ENCODE data around the gene CABP7. TPM values are rescaled to one million over a fixed set of nuclear protein-coding genes. Genes with fewer than 3 reads are reported as not detected.

Gene CABP7
- total RNA-seq, 1 donor from 2014 or later: not detected

DNA sequence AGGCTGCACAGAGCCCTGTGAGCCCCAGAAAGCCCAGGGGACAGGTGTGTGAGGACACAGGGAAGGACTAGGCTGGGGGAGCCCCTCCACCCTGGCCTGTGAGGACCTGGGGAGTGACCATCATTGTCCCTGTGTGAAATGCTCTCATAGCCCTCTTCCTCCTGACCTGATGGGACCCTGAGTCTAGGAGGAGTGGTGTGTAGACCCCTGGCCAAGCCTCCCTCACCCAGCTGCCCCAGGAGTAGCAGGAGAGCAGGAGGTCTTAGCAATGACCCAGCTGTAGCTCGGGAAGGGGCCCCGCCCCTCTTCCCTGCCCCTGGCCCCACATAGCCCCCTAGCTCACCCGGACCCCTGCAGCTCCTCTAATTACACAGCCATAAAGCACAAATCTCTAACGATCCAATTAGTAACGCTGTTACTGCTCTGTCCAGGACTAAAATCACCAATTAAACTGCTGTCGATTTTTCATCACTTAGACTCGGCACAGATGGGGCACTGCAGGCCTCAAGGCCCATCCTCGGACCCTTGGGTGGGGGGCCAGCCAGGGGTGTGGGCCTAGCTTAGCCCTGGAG, 6.6 kb upstream of the CABP7 start:
- Histone ChIP-seq H3K4me1 (no peaks in the 10 kb centered on the region), H3K9me3 (no peaks in the 10 kb centered on the region), H3K27me3 (peaks cover 26% of the 10 kb centered on the region), H3K4me3 (no peak overlapping the region), H3K27ac (no peak overlapping the region), H3K36me3 (no peaks in the 10 kb centered on the region)
- TF ChIP-seq, protein P1, sequence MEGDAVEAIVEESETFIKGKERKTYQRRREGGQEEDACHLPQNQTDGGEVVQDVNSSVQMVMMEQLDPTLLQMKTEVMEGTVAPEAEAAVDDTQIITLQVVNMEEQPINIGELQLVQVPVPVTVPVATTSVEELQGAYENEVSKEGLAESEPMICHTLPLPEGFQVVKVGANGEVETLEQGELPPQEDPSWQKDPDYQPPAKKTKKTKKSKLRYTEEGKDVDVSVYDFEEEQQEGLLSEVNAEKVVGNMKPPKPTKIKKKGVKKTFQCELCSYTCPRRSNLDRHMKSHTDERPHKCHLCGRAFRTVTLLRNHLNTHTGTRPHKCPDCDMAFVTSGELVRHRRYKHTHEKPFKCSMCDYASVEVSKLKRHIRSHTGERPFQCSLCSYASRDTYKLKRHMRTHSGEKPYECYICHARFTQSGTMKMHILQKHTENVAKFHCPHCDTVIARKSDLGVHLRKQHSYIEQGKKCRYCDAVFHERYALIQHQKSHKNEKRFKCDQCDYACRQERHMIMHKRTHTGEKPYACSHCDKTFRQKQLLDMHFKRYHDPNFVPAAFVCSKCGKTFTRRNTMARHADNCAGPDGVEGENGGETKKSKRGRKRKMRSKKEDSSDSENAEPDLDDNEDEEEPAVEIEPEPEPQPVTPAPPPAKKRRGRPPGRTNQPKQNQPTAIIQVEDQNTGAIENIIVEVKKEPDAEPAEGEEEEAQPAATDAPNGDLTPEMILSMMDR (IDR thresholded peaks at IDR 0.05): no peak
- intact Hi-C loops (cut with DNase I): no loop called here
- no peak for ATAC-seq
- no peak for DNase-seq

DNA sequence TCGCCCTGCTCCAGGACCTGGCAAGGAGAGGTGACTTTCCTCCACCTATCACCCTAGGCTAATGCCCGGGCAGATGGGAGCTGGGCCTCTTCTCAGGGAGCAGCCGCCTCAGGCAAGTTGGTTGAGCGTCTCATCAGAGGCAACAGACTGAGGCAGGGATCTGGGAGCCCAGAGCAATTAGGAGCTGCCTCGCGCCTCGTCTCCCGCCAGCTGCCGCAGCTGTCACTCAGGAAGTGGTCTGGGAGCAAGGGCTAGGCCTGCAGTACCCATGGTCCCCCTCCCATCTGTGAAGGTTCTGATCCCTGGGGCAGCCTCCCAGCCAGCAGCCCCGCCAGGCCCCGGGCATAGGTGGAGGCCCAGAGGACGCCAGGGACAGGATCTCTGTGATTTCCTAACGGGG, 4.6 kb upstream of the CABP7 start:
- TF ChIP-seq, protein P1 (IDR thresholded peaks at IDR 0.05): no peak
- intact Hi-C loops (cut with DNase I): no loop called here
- H3K27me3 ChIP-seq: peaks cover 40% of the 10 kb centered on the region
- H3K9me3 ChIP-seq: no peaks in the 10 kb centered on the region
- no peaks in the 10 kb centered on the region for H3K4me1 ChIP-seq
- DNase-seq: no peak
- no peak overlapping the region for H3K27ac ChIP-seq
- no peak overlapping the region for H3K4me3 ChIP-seq
- no peak for ATAC-seq
- no peaks in the 10 kb centered on the region for H3K36me3 ChIP-seq

DNA sequence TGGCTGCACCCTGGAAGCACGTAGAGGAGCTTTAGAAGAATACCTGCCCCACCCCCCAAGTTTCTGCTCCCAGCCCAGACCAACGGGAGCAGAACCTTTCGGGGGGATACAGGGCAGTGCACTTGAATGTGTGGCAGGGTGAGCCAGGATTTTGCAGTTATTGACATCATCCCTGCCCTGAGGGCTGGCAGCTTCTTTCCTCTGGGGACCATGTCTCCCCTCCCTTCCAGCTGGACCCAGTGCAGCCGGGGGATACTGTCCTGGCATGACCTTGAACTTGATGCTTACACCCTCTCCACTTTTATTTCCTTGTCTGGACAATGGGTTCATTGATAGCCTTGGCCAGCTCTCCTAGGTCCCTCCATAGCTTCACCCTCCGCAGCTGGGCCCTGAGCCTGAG, 4.1 kb upstream of the CABP7 start:
- H3K4me3 ChIP-seq: no peak overlapping the region
- H3K27ac ChIP-seq: no peak overlapping the region
- DNase-seq (no peak), ATAC-seq (no peak)
- no peaks in the 10 kb centered on the region for H3K9me3 ChIP-seq
- intact Hi-C loops (cut with DNase I): no loop called here
- TF ChIP-seq, protein P1 (IDR thresholded peaks at IDR 0.05): no peak
- H3K4me1 ChIP-seq: no peaks in the 10 kb centered on the region
- peaks cover 45% of the 10 kb centered on the region for H3K27me3 ChIP-seq
- H3K36me3 ChIP-seq: no peaks in the 10 kb centered on the region

DNA sequence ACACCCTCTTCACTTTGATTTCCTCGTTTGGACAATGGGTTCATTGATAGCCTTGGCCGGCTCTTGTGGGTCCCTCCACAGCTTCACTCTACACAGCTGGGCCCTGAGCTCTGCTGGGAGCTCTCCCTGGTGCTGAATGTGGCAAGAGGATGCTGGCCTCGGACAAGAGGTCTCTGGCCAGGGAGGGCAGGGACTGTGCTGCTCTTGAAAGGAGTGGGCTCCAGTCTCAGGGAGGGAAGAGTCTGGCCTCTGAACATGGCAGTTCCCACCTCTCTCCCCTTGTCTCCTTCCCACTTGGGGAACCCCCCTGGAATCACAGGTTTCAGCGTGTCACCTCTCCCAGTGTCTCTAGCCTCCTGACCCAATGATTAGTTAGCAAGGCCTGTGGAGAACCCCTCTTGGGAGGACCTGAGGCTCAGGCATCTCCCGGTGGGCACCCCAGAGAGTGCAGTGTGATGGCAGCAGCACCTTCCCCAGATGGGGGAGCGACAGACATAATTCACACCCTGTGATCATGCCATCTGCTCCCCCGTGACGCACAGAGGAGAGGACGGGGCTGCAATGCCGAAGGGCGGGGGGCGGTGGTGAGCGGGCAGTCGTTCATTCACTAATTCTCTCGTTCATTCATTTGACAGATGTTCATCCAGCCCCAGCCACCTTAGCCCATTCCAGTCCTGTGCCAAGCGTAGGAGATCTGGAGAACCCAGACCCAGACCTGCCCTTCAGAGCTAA, 2.8 kb upstream of the CABP7 start:
- ATAC-seq (peak; percentile 76), DNase-seq (no peak)
- Histone ChIP-seq H3K9me3 (no peaks in the 10 kb centered on the region), H3K4me1 (no peaks in the 10 kb centered on the region), H3K27ac (no peak overlapping the region), H3K4me3 (no peak overlapping the region), H3K27me3 (peaks cover 57% of the 10 kb centered on the region), H3K36me3 (no peaks in the 10 kb centered on the region)
- TF ChIP-seq, protein P1 (IDR thresholded peaks at IDR 0.05): no peak
- intact Hi-C loops (cut with DNase I): no loop called here

DNA sequence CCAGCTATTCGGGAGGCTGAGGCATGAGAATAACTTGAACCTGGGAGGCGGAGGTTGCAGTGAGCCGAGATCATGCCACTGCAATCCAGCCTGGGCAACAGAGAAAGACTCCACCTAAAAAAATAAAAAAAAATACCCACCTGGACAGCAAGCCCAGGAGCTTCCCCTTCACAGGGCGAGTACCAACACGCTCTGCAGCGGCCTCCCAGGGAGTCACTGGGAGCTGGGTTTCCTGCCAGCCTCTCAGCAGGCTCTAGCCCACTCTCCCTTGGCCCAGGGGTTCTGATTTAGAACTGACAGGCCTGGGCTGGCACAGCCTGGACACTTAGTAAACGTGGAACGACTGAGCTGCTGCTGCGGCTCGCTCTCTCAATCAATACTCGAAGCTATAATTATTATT, 2.0 kb upstream of the CABP7 start:
- H3K4me1 ChIP-seq: no peaks in the 10 kb centered on the region
- intact Hi-C loops (cut with DNase I): no loop called here
- DNase-seq (no peak), ATAC-seq (no peak)
- H3K27ac ChIP-seq: no peak overlapping the region
- peaks cover 64% of the 10 kb centered on the region for H3K27me3 ChIP-seq
- H3K4me3 ChIP-seq: no peak overlapping the region
- no peaks in the 10 kb centered on the region for H3K36me3 ChIP-seq
- H3K9me3 ChIP-seq: no peaks in the 10 kb centered on the region
- TF ChIP-seq, protein P1 (IDR thresholded peaks at IDR 0.05): no peak

Data from upper lobe of right lung (tissue), 1 donor.